Neuronal stem cell (in vitro differentiated cells): ENCODE results near the gene RASA2.

Source experiments
- DNase-seq: peaks from one replicate; pipeline ENCODE4 v3.0.0-alpha.2; 2013; ENCODE audit warnings: low spot score
- H2AFZ ChIP-seq: one replicate; pipeline ENCODE4 v1.6.1; 2013; ENCODE audit warnings: mild to moderate bottlenecking, low read length, inconsistent platforms
- H2AK5ac ChIP-seq: 2 replicates; pipeline ENCODE4 v1.6.1; 2013; ENCODE audit warnings: low read depth, mild to moderate bottlenecking, inconsistent platforms, low read length, moderate library complexity, mixed read lengths
- H2BK120ac ChIP-seq: 2 replicates; pipeline ENCODE4 v1.6.1; 2013; ENCODE audit warnings: low read depth, mild to moderate bottlenecking, inconsistent platforms, low read length, moderate library complexity, mixed read lengths
- H2BK12ac ChIP-seq: one replicate; pipeline ENCODE4 v1.6.1; 2013; ENCODE audit warnings: low read length, inconsistent platforms
- H2BK15ac ChIP-seq: 2 replicates; pipeline ENCODE4 v1.6.1; 2013; ENCODE audit warnings: mild to moderate bottlenecking, low read length, inconsistent platforms, mixed read lengths
- H2BK5ac ChIP-seq: one replicate; pipeline ENCODE4 v1.6.1; 2013; ENCODE audit warnings: inconsistent platforms, mild to moderate bottlenecking, low read length, moderate library complexity
- H3K14ac ChIP-seq: one replicate; pipeline ENCODE4 v1.6.1; 2013; ENCODE audit warnings: low read length, inconsistent platforms
- H3K18ac ChIP-seq: 2 replicates; pipeline ENCODE4 v1.6.1; 2013; ENCODE audit warnings: low read length, inconsistent platforms
- H3K23ac ChIP-seq: 2 replicates; pipeline ENCODE4 v1.6.1; 2013; ENCODE audit warnings: low read depth, mild to moderate bottlenecking, mixed read lengths, low read length, inconsistent platforms; ENCODE audit not compliant: poor library complexity
- H3K27ac ChIP-seq: replicated peaks from 3 replicates; pipeline ENCODE4 v1.5.1; 2013; ENCODE audit warnings: low read length, inconsistent platforms
- H3K27me3 ChIP-seq, 3 experiments: 2 replicates each; pipeline ENCODE4 v1.6.1; 2013; ENCODE audit warnings: low read length in 3 of 3, mild to moderate bottlenecking in 2 of 3, inconsistent platforms in 1 of 3, low read depth in 1 of 3, mixed read lengths in 1 of 3, moderate library complexity in 1 of 3; ENCODE audit not compliant: control insufficient read depth in 3 of 3, insufficient read depth in 3 of 3
- H3K36me3 ChIP-seq, 2 donors: replicated peaks in 1 of 2; 2 replicates each; pipeline ENCODE4 v1.6.1; 2013; ENCODE audit warnings: low read length in 2 of 2; ENCODE audit not compliant: control insufficient read depth in 2 of 2, insufficient read depth in 2 of 2
- H3K4ac ChIP-seq: 2 replicates; pipeline ENCODE4 v1.6.1; 2013; ENCODE audit warnings: inconsistent platforms, mild to moderate bottlenecking, low read length, moderate library complexity
- H3K4me1 ChIP-seq, 2 donors: 1 replicate in 1 of 2; 2 replicates in 1 of 2; pipeline ENCODE4 v1.6.1; 2013; ENCODE audit warnings: low read length in 2 of 2, low read depth in 1 of 2; ENCODE audit not compliant: control insufficient read depth in 2 of 2, insufficient read depth in 1 of 2
- H3K4me2 ChIP-seq: one replicate; pipeline ENCODE4 v1.6.1; 2013; ENCODE audit warnings: mild to moderate bottlenecking, low read length, inconsistent platforms; ENCODE audit not compliant: insufficient read depth, poor library complexity, severe bottlenecking
- H3K4me3 ChIP-seq, 2 donors: 2 replicates each; pipeline ENCODE4 v1.5.1; 2013; ENCODE audit warnings: low read length in 2 of 2, mild to moderate bottlenecking in 2 of 2, inconsistent platforms in 1 of 2, moderate library complexity in 1 of 2
- H3K79me1 ChIP-seq: one replicate; pipeline ENCODE4 v1.6.1; 2013; ENCODE audit warnings: low read depth, mild to moderate bottlenecking, inconsistent platforms, low read length, moderate library complexity
- H3K9ac ChIP-seq: one replicate; pipeline ENCODE4 v1.6.1; 2013; ENCODE audit warnings: mild to moderate bottlenecking, low read depth, low read length, inconsistent platforms; ENCODE audit not compliant: poor library complexity
- H3K9me3 ChIP-seq, 2 donors: replicated peaks in 1 of 2; 2 replicates each; pipeline versions ENCODE3 to v1.6.1; 2013; ENCODE audit warnings: low read length in 2 of 2, mild to moderate bottlenecking in 2 of 2, inconsistent platforms in 1 of 2, low read depth in 1 of 2, mixed read lengths in 1 of 2, moderate library complexity in 1 of 2; ENCODE audit not compliant: control insufficient read depth in 2 of 2, insufficient read depth in 1 of 2
- H4K8ac ChIP-seq: one replicate; pipeline ENCODE4 v1.6.1; 2013; ENCODE audit warnings: low read depth, mild to moderate bottlenecking, inconsistent platforms, low read length, moderate library complexity
- H4K91ac ChIP-seq: one replicate; pipeline ENCODE4 v1.6.1; 2013; ENCODE audit warnings: low read length, low read depth, mild to moderate bottlenecking, inconsistent platforms; ENCODE audit not compliant: poor library complexity
- WGBS, 2 donors: extraction: QIAGEN DNeasy Blood & Tissue Kit; methylation state at CpG; one replicate each; pipeline ENCODE4 v1.1.7; 2013; ENCODE audit warnings: missing lambda C conversion rate in 2 of 2, mixed read lengths in 1 of 2; ENCODE audit not compliant: insufficient read length in 2 of 2, insufficient replicate concordance in 1 of 2; ENCODE audit errors: extremely low coverage in 2 of 2; 5-methylcytosine and 5-hydroxymethylcytosine counted together

RASA2 gene

DNA sequence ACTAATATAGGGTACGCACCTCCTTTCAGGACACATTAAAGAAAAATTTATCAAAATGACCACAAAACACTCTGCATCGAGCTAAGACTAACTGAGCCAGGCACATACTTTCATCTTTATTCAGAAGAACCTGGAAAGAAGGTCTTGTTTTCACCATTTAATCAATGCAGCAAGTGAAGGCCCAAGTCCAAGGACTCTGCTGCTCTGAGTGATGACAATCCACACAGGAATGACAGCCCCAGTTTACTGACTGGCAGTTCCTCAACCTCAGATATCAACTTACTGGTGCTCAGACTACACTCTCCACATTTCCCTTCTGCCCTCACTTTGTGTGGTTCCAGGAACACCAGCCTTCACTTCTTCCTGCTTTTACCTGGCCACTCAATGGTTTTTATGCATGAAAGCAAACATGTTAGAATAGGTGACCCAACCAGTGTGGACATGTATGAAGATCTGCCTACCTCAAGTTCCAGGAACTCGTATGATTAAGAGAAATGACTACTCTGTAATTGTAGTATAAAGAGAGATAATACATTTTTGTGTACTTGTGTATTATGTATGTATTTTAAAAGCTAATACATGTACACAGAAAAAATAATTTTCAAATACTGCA lies 29.1 kb upstream of the RASA2 start:
- no peak overlapping the region for H3K27ac ChIP-seq

DNA sequence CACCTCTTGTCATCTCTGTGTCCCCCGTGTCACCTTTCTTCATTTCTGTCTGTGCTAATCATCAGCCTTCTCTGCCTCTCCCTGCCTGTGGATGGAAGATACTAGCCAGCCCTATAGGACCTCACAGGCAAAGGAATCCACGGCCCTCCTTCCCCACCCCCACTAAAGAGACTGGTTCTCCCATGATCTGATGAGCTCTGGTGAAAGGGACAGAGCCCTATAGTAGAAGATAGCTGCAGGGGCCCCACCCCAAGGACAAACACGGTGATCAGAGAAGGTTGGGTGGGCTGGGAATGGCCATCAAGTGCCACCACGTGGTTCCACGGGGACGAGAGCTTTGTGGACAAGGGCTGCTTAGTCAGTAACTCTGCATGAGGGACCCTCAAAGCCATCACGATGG lies 27.8 kb upstream of the RASA2 start:
- H3K4me3 ChIP-seq: no peak overlapping the region
- H3K9me3 ChIP-seq: no peaks in the 10 kb centered on the region
- no CpG with 5 or more reads among the region's 7 CpGs for WGBS, 2 donors
- H2BK15ac ChIP-seq: no peak overlapping the region
- no peak for DNase-seq
- no peak overlapping the region for H3K14ac ChIP-seq
- no peak overlapping the region for H2BK12ac ChIP-seq
- peak overlapping the region; percentile 32 for H2AFZ ChIP-seq
- H2AK5ac ChIP-seq: no peak overlapping the region
- no peak overlapping the region for H3K23ac ChIP-seq
- no peak overlapping the region for H3K27ac ChIP-seq
- no peak overlapping the region for H4K8ac ChIP-seq
- no peak overlapping the region for H3K4ac ChIP-seq
- peaks cover 0 to 1% of the 10 kb centered on the region in 2 donors for H3K4me1 ChIP-seq
- H2BK120ac ChIP-seq: no peak overlapping the region
- H4K91ac ChIP-seq: no peak overlapping the region
- no peak overlapping the region for H2BK5ac ChIP-seq
- no peak overlapping the region for H3K4me2 ChIP-seq
- H3K36me3 ChIP-seq: no peaks in the 10 kb centered on the region
- no peaks in the 10 kb centered on the region for H3K79me1 ChIP-seq
- no peak overlapping the region for H3K9ac ChIP-seq
- no peak overlapping the region for H3K18ac ChIP-seq
- peaks cover 0 to 2% (median 0%) of the 10 kb centered on the region in 3 experiments for H3K27me3 ChIP-seq

More for the DNA sequence above, 29.1 kb upstream of the RASA2 start:
- H3K4me2 ChIP-seq: no peak overlapping the region
- H3K14ac ChIP-seq: no peak overlapping the region
- no peak for DNase-seq
- no peak overlapping the region for H4K8ac ChIP-seq
- peaks cover 0 to 1% of the 10 kb centered on the region in 2 donors for H3K4me1 ChIP-seq
- H2BK12ac ChIP-seq: no peak overlapping the region
- no peak overlapping the region for H3K9ac ChIP-seq
- peaks cover 0 to 2% (median 0%) of the 10 kb centered on the region in 3 experiments for H3K27me3 ChIP-seq
- no peak overlapping the region for H3K4ac ChIP-seq
- no peak overlapping the region for H4K91ac ChIP-seq
- H2BK120ac ChIP-seq: no peak overlapping the region
- H2AFZ ChIP-seq: no peak overlapping the region
- H2AK5ac ChIP-seq: no peak overlapping the region
- no peak overlapping the region for H3K4me3 ChIP-seq
- no peak overlapping the region for H2BK5ac ChIP-seq
- H3K18ac ChIP-seq: no peak overlapping the region
- WGBS, 2 donors: no CpG with 5 or more reads among the region's 3 CpGs
- H3K36me3 ChIP-seq: no peaks in the 10 kb centered on the region
- no peaks in the 10 kb centered on the region for H3K9me3 ChIP-seq
- no peak overlapping the region for H2BK15ac ChIP-seq
- no peak overlapping the region for H3K23ac ChIP-seq
- no peaks in the 10 kb centered on the region for H3K79me1 ChIP-seq

DNA sequence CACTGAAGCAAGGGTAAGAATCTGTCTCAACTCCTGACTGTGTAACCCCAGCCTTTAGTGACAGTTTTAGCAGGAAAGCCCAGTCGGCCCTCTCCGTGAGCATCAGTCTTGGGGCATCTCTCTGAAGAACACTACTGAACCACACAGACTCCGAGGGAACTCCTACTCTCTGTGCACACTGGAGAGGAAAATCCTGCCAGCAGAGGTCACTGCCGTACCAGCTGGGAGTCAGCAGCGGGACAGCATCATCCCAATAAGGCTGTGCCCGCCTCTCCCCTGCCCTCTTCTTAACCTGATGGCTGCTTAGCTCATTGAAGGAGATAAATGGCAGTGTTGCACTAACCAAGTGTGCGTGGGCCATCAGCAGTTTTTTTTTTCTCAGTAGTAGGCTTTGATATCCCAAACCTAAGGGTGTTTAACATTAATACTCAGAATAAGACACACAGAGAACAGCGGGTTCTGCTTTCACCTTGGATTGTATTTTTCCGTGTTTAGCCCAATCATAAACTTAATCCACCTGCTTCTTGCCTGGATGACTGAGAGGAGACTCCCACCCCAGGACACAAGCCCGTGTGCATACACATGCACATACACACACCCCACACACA lies 26.6 kb upstream of the RASA2 start:
- peak; percentile 84 for DNase-seq
- H3K27me3 ChIP-seq: peaks cover 0 to 2% (median 0%) of the 10 kb centered on the region in 3 experiments
- no peak overlapping the region for H3K4ac ChIP-seq
- H3K14ac ChIP-seq: no peak overlapping the region
- peak overlapping the region; percentile 72 for H2AFZ ChIP-seq
- no peak overlapping the region for H3K27ac ChIP-seq
- H3K23ac ChIP-seq: no peak overlapping the region
- no peak overlapping the region for H4K8ac ChIP-seq
- no peak overlapping the region for H4K91ac ChIP-seq
- no CpG with 5 or more reads among the region's 10 CpGs for WGBS, 2 donors
- H2AK5ac ChIP-seq: no peak overlapping the region
- no peaks in the 10 kb centered on the region for H3K9me3 ChIP-seq
- no peak overlapping the region for H2BK15ac ChIP-seq
- H3K4me1 ChIP-seq: peaks cover 0 to 1% of the 10 kb centered on the region in 2 donors
- no peak overlapping the region for H2BK120ac ChIP-seq
- no peak overlapping the region for H3K18ac ChIP-seq
- no peak overlapping the region for H2BK5ac ChIP-seq
- no peaks in the 10 kb centered on the region for H3K79me1 ChIP-seq
- H3K4me3 ChIP-seq: no peak overlapping the region
- H3K4me2 ChIP-seq: no peak overlapping the region
- H2BK12ac ChIP-seq: no peak overlapping the region
- no peak overlapping the region for H3K9ac ChIP-seq
- H3K36me3 ChIP-seq: no peaks in the 10 kb centered on the region

DNA sequence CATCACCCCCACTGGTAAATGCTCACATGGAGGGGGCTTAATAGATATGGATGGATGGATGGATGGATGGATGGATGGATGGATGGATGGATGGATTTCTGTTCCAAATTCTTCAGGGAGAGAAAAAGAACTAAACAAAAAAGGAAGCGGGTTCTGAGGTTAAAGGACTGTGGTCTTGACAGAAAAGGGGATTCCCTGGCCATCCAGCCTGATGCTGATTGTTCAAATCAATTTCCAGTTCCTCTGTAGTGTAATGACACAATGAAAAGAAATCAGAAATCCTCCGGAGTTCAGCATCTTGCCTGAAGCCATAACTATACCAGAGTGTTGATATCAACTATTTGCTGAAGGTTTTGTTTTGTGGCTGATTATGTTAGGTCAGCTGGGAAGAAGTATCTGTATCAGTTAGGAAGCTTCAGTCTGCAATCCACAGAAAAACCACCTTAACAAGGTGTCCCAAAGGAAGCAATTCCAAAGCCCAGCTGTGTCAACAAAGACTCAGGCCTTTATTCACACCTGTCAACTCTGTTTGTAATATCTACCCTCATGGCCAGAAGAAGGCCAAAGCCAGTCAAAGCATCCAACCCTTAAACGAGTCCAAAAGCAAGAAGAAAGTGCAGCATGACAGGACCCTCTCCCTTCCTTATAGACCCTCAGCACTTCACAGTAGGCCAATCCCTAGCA lies 24.5 kb upstream of the RASA2 start:
- H4K8ac ChIP-seq: no peak overlapping the region
- no peak overlapping the region for H3K27ac ChIP-seq
- no peak overlapping the region for H2BK120ac ChIP-seq
- no peak overlapping the region for H3K4me3 ChIP-seq
- H3K79me1 ChIP-seq: no peaks in the 10 kb centered on the region
- no peak for DNase-seq
- no peak overlapping the region for H2BK15ac ChIP-seq
- H2AK5ac ChIP-seq: no peak overlapping the region
- no CpG with 5 or more reads among the region's 3 CpGs for WGBS, 2 donors
- peaks cover 0 to 2% (median 0%) of the 10 kb centered on the region in 3 experiments for H3K27me3 ChIP-seq
- H3K18ac ChIP-seq: no peak overlapping the region
- no peak overlapping the region for H4K91ac ChIP-seq
- no peak overlapping the region for H2BK12ac ChIP-seq
- no peak overlapping the region for H3K4ac ChIP-seq
- H3K4me1 ChIP-seq: peaks cover 0 to 1% of the 10 kb centered on the region in 2 donors
- H3K9me3 ChIP-seq: no peaks in the 10 kb centered on the region
- no peak overlapping the region for H3K9ac ChIP-seq
- H3K23ac ChIP-seq: no peak overlapping the region
- no peak overlapping the region for H3K14ac ChIP-seq
- no peaks in the 10 kb centered on the region for H3K36me3 ChIP-seq
- H2BK5ac ChIP-seq: no peak overlapping the region
- no peak overlapping the region for H3K4me2 ChIP-seq
- H2AFZ ChIP-seq: no peak overlapping the region
